Stimulated activated CD4-positive, alpha-beta T cell treated with anti-CD3 and anti-CD28 coated beads, Interleukin-12 subunit alpha, Interleukin-12 subunit beta, amount 100 ng/mL, for 24 hours (primary cell): ENCODE data around the gene H2BK1.

ENCODE experiments used
- DNase-seq, 2 experiments: peaks; one replicate each; pipeline ENCODE4 v3.0.0-alpha.2; 2020; ENCODE audit warnings: low read depth in 2 of 2

The H2BK1 gene

DNA sequence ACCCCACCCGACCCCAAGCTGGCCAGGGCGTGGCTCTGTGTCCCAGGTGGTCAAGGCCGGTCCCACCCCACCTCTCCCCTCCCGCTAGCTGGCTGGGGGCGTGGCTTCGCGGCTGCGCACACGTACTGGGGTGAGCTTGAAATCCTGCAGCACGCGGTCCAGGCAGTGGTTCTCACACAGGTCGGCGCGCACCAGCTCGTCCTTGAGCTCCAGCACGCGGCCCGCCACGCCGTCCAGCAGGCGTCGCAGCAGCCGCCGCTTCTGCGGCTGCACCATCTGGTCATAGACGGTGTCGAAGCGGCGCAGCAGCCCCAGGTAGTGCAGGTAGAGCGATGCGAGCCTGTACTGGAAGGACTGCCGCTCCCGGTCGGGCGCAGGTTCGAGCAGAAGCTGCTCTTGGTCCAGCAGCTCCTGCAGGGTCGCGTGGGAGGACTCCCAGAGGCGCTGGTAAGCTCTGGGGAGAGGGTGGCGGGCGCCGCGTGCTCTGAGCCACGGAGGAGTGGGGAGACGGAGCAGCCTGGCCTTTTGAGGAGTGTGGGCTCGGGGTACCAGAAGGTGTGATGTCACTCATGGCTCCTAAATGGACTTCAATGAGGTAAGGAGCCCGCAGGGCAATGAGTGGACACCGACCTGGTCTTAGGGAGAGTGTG lies 5.8 kb downstream of the H2BK1 start:
- DNase-seq, result no peak

DNA sequence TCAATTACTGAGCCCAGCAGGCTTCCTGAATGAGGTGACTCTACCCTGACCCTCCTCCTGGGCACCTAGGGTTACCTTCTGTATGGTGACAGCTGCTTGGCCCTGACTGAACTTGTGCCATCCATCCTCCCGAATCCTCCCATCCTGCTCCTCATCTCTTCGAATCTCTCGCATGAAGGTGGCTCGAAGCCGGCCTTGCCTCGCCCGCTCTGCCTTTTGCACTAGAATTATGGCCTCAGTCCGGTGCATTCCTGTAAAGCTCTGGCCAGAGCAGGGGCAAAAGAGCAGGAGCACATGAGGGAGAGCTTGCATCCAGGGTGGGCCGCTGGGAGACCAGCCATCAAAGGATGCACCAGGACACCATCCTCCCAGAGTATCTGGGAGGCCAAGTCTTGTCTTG lies 7.5 kb downstream of the H2BK1 start:
- no peak for DNase-seq

DNA sequence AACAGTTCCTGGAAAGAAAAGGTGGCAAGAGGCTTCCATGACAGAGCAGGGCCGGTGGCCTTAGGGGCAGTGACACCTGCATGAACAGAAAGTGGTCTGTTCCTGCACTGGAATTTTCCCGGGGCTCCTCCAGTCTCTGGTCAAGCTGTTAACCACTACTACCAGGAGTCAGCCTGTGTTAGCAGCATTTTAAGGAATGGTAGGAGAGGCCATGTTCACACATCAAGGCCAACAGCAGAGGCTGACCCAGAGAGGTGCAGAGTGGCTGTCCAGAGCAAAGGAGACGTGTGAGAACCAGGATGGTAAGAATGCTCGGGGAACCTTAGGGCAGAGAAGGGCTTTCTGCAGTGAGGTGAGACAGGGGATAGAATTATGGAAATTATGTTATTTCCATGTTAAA lies 8.5 kb downstream of the H2BK1 start:
- DNase-seq, result no peak

DNA sequence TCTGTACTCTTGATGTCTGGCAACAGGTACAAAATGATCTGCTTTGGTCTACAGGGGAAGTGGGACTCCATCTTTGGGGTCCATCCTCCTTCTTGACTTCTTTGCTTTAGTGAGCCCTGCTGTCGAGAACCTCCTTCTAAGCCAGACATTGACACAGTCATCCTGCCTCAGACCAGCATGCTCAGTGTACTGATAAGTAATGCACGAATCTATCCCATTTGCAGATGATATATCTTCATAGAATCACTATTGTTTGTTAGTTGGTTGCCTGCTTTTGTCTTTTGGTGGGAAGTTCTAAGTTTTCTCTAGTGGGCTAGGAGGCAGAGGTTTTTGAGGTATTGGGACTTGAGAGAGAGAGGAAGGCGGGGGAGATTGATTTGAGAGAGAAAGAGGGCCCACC lies 8.9 kb downstream of the H2BK1 start:
- no peak for DNase-seq

DNA sequence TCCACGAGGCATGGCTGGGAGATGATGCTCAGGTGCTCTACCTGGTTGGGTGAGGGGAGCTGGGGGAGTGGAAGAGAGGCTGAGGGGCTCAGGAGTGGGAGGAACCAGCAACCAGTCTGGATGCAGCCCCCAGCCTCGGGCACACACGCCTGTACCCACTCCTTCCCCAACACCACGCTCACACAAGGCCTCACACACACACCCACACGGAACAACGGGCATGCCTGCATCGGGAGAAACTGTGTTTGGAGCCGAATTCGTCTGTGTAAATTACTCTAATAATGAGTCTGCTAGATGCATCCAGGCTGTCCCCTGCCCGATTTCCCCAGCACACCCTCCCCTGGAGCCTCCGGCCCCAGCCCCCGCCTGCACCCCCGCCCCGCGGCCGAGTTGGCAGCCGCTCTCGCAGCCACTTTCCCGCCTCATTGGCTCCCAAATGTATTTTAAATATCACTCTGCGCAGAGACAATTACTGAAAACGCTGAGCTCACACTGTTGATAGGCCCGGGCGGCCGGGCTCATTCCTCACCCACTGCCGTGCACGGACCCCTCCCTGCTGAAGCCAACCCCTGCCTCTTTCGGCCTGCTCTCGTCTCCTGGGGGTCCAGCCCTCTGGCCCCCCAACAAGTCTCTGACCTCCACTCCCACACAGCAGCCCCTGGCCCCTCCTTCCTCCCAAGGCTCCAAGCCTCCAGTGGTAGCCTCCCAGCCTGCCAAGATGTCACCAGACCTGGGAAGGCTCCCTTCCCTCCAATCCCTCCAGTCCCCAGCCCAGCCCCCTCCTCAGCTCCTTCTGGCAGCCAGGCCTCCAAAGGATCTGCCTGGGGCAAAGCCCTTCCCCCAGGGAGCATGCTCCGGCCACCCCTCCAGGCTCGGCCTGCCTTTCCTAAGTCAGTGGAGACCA lies 11.1 kb downstream of the H2BK1 start:
- no peak for DNase-seq

DNA sequence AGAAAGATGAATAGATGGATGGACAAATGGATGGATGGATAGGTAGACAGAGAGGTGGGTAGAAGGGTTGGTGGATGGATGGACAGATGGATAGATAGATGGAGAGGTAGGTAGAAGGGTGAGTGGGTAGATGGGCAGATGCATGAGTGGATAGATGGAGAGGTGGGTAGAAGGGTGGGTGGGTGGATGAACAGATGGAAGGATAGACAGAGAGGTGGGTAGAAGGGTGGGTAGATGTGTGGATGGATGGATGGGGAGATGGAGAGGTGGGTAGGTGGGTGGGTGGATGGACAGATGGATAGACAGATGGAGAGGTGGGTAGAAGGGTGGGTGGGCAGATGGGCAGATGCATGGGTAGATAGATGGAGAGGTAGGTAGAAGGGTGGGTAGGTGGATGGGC lies 12.4 kb downstream of the H2BK1 start:
- DNase-seq, result no peak

DNA sequence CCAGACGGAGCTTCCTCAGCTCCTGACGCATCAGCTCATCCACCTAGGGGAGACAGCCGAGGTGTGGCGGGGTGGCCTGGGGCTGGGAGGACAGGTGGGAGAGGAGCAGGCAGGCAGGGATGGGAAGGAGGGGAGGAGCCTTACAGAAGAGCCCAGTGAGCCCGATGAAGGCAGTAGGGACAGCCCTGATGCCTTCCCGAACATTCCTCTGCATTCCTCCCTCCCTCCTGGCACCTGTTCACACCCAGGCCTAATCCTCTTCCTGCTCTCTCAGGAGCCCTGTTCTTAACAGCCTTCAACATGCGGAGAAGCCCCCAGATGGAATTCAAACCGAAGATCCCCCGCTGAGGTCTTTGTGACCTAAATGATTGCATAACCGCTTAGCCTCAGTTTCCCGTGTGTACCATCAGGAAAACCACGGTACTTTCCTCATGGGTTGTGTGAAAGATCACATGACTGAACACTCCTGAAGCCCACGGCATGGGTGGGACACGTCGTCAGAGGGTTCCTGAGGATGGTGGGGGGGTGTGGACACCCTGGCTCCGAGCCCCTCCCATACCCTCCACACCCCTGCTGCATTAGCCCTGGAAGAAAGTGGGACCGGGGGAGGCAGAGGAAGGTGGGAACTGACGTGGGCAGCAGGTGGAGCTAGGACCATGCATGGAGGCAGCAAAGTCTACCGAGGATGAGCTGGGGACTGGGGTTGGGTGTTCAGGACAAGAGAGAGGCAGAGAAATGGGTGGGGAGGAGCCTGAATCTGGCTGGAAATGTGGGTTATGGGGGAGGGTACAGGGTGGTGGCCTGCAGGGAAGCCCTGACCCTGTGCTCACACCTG lies 14.5 kb downstream of the H2BK1 start:
- DNase-seq, result no peak

DNA sequence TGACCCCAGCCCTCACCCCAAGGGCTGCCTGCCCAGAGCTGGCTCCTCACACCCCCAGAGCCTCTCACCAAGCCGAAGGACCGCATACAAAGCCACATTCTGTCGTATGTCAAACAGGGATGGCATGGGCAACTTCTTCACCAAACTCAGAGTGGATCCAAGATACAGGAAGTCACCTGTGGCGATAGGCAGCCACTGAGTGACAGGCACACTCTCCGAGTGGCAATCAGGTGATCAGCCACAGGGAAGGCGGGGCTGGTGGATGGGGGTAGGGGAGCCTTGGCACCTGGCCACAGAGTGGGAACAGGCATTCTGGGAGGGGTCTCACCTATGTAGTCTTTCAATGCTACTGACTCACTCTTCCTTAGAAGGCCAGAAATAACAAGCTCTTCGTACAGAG lies 16.1 kb downstream of the H2BK1 start:
- DNase-seq, result no peak

DNA sequence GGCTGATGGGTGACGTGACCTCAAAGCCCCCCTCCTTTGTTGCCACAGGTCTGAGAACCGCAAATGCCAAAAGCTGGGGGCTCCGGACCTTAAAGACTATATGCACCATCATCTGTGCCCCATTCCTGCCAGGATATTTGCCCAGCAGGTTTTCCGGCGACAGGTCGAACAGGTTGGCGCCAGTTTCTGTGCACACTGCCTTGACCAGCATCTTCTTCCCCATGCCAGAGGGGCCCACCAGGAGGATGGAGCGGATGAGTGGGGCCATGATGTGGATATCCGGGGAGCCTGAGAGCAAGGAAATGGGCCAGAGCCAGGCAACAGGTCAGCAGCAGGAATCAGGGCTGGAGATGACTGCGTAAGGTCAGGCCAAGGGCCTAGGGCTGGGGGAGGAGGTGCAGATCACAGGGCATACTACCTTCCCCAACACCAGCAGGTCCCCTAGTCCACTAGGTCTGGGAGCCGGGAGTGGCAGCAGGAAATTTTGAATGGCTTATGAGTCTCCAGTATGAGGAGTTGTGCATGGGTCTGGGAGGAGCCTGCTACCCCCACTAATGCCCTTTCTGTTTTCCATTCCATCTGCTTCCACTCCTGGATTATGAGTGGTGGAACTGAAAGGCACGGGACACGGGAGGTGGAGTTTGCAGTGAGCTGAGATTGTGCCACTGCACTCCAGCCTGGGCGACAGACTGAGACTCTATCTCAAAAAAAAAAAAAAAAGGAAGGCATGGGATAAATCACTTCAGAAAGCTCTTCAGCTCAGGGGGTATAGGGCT lies 16.9 kb downstream of the H2BK1 start:
- no peak for DNase-seq

DNA sequence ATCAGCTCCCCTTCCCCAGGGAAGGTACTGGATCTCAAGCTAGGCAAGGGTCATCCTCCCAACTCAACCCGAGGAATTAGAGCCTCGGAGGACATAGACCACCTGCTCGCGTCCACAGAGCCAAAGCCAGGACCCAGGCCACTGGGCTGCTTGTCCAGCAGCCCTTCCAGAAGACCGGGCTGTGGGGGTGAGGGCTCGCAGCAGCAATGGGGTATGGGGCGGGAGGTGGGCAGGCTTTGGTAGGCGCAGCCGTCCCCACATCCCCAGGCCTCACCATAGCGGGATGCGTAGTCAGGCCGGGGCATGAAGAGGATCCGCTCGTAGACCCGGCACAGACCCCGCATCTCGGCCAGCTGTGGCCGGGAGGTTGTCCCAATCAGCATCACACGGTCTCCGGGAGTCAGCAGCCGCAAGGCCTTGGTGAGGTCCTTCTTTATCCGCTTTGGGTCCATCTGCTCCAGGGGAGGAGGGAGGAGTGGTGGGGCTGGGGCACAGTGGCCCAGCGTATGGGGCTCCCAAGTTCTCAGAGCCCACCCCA lies 18.2 kb downstream of the H2BK1 start:
- DNase-seq, result no peak

DNA sequence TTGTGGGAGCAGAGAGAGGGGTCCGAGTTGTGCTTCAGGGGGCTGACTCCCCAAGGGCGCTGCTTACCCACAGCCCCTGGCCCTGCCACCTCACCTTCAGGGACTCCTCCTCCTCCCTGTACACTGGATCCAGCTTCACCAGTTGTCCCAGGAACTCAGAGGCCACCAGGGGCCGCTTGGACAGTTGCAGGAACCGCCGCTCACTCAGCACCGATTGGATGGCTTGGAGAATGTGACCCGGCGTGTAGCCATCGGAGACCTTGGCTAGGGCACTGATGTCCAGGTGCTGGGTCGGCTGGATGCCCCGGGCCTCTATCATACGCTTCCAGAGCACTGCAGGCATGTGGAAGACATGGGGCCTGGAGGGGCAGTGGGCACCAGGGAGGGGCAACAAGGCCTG lies 18.7 kb downstream of the H2BK1 start:
- no peak for DNase-seq

DNA sequence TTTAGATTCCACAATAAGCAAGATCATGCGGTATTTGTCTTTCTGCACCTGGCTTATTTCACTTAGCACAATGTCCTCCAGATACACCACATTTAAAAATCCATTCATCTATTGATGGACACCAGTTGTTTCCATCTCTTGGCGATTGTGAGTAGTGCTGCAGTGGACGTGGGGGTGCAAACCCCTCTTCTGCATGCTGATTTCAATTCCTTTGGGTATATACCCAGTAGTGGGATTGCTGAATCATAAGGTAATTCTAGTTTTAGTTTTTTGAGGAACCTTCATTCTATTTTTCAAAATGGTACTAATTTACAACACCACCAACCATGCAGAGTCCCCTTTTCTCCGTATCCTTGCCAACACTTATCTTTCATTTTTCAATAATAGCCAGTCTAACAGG lies 21.2 kb downstream of the H2BK1 start:
- DNase-seq, result no peak

DNA sequence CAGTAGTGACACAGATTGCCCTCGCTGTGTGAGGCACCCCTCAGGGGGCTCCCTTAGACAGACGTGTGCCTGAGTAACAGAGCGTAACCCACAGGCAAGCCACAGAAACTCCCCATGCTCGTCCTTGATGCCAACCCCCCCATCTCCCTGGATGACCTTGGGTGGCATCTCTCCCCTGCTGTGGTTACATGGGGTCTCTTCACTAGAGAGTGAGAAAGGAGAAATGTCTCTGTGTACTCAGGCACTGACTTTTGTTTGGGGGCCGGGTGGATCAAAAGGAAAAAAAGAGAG lies 22.1 kb downstream of the H2BK1 start:
- no peak for DNase-seq

DNA sequence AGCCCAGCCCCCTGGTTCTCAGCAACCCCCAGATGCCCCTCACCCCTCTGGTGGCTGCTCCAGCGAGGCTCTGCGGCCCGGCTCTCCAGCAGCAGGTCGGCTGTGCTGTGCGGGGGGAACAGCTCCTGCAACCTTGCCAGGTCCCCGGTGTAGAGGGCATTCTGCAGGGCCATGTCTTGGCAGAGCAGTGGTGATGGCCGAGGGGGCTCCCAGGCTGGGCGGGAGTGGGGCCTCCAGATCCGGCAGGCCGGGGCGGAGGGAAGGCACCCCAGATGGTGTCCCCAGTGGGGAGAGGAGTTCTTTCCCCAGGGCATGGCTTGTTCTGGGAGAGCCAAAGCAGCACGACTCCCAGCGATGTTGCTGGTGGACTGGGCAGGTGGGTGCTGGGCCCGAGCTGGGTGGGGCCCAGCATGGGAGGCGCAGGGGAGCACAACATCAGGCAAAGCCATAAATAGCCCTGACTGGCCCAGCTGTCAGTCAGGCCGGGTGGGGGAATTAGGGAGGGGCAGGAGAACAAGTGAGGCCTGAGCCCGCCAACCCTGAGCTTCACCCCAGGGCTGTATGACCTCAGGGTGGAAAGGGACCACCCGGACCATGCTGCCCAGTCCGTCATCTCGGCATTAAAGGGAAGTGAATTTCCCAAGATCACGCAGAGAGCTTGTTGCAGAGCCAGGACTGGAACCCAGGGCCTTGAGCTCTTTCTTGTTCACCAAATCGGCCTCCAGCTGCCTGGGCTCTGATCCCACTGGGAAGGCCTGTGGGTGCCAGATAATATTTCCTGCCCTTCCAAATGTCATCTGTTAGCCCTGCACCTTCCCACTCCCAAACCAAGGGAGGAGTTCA lies 22.7 kb downstream of the H2BK1 start:
- DNase-seq, result no peak

DNA sequence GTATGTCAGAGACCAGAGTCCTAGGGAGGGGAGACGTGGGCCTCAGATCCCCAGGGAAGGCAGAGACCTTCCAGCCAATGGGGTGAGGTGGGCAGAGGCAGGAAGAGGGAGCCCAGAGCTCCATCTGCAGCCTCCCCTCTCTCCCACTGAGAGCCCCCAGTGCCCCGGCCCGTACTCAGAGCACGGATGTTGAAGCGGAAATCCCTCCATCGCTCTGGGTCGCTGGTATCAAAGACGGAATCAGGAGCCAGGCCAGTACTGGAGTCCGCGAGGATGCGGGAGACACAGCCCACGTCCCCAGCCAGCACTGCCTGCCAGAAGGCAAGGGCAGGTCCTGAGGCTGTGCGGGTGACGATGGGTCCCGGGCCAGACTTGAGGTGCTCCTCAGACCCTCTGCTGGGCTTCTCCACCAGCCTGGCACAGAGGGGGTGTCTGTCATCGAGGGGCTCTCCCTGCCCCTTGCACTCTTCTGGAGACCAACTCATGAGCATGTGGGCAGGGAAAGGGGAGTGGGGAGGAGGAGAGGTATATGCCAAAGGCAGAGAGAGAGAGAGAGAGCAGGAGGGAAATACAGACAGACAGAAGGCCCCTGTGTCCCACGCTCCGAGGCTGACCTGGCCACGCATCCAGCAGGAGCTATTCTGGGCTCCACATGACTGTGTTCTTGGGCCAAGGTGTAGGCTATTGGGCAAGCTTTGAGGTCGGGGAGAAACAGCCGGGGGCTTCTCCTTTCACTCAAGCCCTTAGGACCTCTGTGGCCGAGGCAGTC lies 23.5 kb downstream of the H2BK1 start, which contains the start of gene ASB10:
Gene ASB10, minus strand, starts transcription at position 611 of the 769 bp plus-strand sequence. Its CDS starts 120 bp downstream, at position 491.
- DNase-seq, result no peak

DNA sequence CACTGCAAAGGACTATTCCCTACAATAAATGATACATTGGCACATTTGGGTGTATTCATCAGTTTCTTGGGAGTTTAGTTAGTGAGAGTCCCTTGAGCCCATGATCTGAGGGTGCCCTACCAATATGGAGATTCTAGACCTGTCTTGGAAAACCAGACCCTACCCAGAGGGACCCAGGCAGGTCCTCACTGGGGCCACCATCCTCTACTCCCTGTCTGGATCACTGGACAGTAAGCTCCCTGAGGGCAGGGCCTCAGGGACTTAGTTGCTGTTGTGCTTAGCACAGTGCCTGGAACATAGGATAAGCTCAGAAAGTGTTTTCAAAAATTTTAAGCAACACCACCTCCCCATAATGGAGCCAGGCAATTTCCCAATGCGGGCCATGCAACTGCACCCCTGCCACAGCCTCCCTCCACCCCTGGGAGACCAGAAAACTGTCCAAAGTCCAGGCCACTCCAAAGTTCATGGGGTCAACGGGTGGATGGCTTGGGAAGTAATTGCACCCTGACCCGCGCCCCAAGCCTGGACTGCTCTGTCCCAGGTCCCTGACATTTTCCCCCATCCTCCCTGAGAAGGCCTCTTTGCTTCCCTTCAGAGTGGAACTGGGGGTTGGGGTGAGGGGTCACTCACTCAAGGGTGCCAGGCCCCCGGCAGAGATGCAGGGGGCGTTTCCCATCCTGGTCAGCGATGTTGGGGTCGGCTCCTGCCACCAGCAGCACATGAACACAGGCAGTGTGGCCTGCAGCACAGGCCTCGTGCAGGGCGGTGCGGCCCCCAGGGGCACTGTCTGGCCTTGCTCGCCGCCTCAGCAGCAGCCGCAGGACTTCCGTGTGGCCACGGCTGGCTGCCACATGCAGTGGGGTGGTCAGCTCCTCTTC lies 24.3 kb downstream of the H2BK1 start:
- no peak for DNase-seq

DNA sequence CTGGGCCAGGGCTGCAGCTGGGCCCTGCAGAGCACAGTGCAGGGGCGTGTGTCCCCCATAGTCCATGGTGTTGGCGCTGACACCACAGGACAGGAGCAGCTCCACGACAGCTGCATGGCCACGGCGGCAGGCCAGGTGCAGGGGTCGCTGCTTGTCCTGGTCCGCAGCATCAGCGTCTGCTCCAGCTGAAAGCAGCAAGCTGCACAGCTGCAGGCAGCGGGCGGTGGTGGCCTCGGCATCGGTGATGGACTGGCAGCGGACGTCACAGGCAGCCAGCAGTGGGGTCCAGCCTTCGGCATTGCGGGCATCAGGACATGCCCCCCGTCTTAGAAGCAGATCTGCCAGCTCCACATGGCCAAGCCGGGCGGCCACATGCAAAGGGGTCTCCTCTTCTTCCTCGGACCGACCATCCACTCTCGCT lies 29.3 kb downstream of the H2BK1 start:
- no peak for DNase-seq

DNA sequence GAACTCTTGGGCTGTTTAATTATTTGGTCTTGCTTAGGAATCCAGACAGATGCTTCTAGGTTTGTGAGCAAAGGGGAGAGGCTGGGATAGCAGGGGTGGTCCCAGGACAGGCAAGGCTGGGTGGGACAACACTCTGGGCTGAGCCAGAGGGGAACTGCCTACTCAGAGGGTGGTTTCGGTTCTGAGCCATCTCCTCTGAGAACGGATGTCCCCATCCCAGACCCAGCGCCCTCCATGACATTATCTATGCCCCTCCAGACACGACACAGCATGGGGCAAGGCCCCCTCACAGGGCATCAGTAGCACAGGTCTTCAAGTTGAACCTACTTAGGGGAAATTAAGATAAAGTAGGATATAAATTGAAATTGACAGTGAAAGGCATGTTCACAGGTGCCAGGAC lies 30.3 kb downstream of the H2BK1 start:
- DNase-seq, result no peak
